ENCODE data around the gene SLC28A2.

Gene SLC28A2

GRCh38 chr15:45262906-45263461 is 10.9 kb downstream of the SLC28A2 start:
- TF ChIP-seq, protein P1, sequence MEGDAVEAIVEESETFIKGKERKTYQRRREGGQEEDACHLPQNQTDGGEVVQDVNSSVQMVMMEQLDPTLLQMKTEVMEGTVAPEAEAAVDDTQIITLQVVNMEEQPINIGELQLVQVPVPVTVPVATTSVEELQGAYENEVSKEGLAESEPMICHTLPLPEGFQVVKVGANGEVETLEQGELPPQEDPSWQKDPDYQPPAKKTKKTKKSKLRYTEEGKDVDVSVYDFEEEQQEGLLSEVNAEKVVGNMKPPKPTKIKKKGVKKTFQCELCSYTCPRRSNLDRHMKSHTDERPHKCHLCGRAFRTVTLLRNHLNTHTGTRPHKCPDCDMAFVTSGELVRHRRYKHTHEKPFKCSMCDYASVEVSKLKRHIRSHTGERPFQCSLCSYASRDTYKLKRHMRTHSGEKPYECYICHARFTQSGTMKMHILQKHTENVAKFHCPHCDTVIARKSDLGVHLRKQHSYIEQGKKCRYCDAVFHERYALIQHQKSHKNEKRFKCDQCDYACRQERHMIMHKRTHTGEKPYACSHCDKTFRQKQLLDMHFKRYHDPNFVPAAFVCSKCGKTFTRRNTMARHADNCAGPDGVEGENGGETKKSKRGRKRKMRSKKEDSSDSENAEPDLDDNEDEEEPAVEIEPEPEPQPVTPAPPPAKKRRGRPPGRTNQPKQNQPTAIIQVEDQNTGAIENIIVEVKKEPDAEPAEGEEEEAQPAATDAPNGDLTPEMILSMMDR (conservative IDR thresholded peaks at IDR 0.05; ENCODE audit: low read length), result no peak
- DNase-seq (ENCODE audit: low read depth), result no peak
- H3K4me3 ChIP-seq (ENCODE audit: low read length), result no peak overlapping the region

DNA sequence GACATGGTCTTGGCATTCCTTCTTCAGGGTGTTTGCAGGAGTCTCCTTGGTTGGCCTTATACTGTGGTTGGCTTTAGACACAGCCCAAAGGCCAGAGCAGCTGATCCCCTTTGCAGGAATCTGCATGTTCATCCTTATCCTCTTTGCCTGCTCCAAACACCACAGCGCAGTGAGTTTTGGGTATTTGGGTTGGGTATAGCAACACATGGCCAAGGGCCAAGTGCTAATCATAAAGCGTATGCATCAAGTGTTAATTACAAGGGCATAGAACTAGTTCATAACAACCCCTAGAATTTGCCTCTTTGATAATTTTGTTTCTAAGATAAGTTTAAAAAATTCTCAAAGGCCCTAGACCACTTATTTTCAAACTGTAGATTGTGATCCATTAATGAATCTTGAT is 11.8 kb downstream of the SLC28A2 start:
- no peak for DNase-seq (ENCODE audit: low read depth)
- TF ChIP-seq, protein P1 (conservative IDR thresholded peaks at IDR 0.05; ENCODE audit: low read length), result no peak
- no peak overlapping the region for H3K4me3 ChIP-seq (ENCODE audit: low read length)

- H3K4me3 ChIP-seq (ENCODE audit: low read length), result no peak overlapping the region
- no peak for DNase-seq (ENCODE audit: low read depth)
Measured at GRCh38 chr15:45265506-45265905, 13.5 kb downstream of the SLC28A2 start.

GRCh38 chr15:45268135-45268534 is 16.1 kb downstream of the SLC28A2 start:
- TF ChIP-seq, protein P1 (conservative IDR thresholded peaks at IDR 0.05; ENCODE audit: low read length), result no peak; the same call in 1 of the 2 replicates
- no peak overlapping the region for H3K4me3 ChIP-seq (ENCODE audit: low read length)
- DNase-seq (ENCODE audit: low read depth), result no peak

More at GRCh38 chr15:45265506-45265905, 13.5 kb downstream of the SLC28A2 start:
- TF ChIP-seq, protein P1 (conservative IDR thresholded peaks at IDR 0.05; ENCODE audit: low read length), result no peak

DNA sequence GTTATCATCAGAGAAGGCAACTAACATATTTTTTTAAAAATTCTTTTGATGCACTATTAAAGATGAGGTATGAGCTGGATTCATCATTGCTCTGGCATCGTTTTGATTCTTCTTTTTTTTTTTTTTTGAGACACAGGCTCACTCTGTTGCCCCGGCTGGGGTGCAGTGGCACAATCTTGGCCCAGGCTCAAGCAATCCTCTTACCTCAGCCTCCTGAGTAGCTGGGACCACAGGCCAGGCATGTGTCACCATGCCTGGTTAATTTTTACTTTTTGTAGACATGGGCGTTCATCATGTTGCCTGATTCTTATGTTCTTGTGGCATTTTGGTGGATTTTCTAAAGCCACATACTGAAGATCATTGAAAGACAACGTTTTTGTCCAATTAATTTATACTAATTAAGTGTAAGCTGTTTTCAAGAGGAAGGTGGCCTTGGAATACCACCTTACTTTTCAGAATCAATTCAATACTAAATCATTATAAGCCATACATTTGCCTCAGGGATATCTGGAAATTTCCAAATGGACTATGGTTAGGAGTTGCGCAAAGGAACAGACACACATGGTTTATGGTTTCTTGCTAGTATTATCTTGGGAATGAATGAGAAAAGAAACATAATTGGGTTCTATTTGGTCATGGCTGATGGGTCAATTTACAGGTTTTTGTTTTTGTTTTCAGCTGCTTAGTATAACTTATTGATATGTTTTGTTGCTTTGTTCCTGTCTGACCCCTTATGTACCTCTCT is 22.8 kb downstream of the SLC28A2 start:
- no peak overlapping the region for H3K4me3 ChIP-seq (ENCODE audit: low read length)
- DNase-seq (ENCODE audit: low read depth), result no peak
- TF ChIP-seq, protein P1 (conservative IDR thresholded peaks at IDR 0.05; ENCODE audit: low read length), result no peak

DNA sequence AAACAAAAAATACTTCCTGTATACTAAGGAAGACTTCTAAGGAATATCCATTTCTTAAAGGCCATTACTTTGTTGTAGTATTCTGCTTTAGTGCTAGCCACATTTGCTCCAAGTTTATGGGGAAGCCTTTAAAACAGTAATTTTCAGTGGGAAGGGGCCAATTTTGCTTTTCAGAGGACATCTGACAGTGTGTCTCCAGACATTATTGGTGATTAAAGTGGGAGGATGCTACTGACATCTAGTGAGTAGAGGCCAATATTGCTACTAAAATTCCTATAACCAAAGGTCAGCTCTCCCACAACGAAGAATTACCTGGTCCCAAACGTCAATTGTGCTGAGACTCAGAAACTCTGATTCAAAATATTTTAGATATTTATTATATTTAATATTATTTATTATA is 24.8 kb downstream of the SLC28A2 start:
- TF ChIP-seq, protein P1 (conservative IDR thresholded peaks at IDR 0.05; ENCODE audit: low read length), result peak; percentile 62
- no peak overlapping the region for H3K4me3 ChIP-seq (ENCODE audit: low read length)
- peak; percentile 44 for DNase-seq (ENCODE audit: low read depth)
